ENCODE results near the gene HPGDS.
A peak's percentile ranks its signal among the peaks of the same experiment; 100 is the strongest.

HPGDS gene

GRCh38 chr4:94349193-94349592, 6.6 kb upstream of the HPGDS start:
- TF ChIP-seq USF1 (IDR thresholded peaks at IDR 0.05) (no peak), CEBPB (IDR thresholded peaks at IDR 0.05) (no peak), TAF1 (IDR thresholded peaks at IDR 0.05; ENCODE audit: low read depth) (no peak), NFIC (IDR thresholded peaks at IDR 0.05) (no peak), EGR1 (IDR thresholded peaks at IDR 0.05) (no peak), EP300 (IDR thresholded peaks at IDR 0.05; ENCODE audit: borderline replicate concordance) (no peak), RAD21 (IDR thresholded peaks at IDR 0.05; ENCODE audit: low read depth) (no peak), YY1 (IDR thresholded peaks at IDR 0.05; ENCODE audit: low read depth) (no peak), REST (IDR thresholded peaks at IDR 0.05; ENCODE audit: low read depth) (no peak), TEAD4 (IDR thresholded peaks at IDR 0.05) (no peak), FOXM1 (IDR thresholded peaks at IDR 0.05; ENCODE audit: borderline replicate concordance, low read depth) (no peak), ZBTB7A (IDR thresholded peaks at IDR 0.05; ENCODE audit: low read depth) (no peak)
- TF ChIP-seq, protein P1, sequence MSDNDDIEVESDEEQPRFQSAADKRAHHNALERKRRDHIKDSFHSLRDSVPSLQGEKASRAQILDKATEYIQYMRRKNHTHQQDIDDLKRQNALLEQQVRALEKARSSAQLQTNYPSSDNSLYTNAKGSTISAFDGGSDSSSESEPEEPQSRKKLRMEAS (IDR thresholded peaks at IDR 0.05) = no peak

- TF ChIP-seq EP300 (IDR thresholded peaks at IDR 0.05; ENCODE audit: borderline replicate concordance) = no peak
- TF ChIP-seq, protein P1 (IDR thresholded peaks at IDR 0.05) = no peak
- no peak for TF ChIP-seq NFIC (IDR thresholded peaks at IDR 0.05)
- TF ChIP-seq REST (IDR thresholded peaks at IDR 0.05; ENCODE audit: low read depth) = no peak
- TF ChIP-seq EGR1 (IDR thresholded peaks at IDR 0.05) = no peak
- TF ChIP-seq CREB1 (IDR thresholded peaks at IDR 0.05; ENCODE audit: low read depth) = no peak
- no peak for TF ChIP-seq CEBPB (IDR thresholded peaks at IDR 0.05)
- no peak for TF ChIP-seq FOXM1 (IDR thresholded peaks at IDR 0.05; ENCODE audit: borderline replicate concordance, low read depth)
- no peak for TF ChIP-seq TEAD4 (IDR thresholded peaks at IDR 0.05)
- no peak for TF ChIP-seq ZBTB7A (IDR thresholded peaks at IDR 0.05; ENCODE audit: low read depth)
- no peak for TF ChIP-seq TAF1 (IDR thresholded peaks at IDR 0.05; ENCODE audit: low read depth)
- TF ChIP-seq RAD21 (IDR thresholded peaks at IDR 0.05; ENCODE audit: low read depth) = no peak
Observed at GRCh38 chr4:94348666-94349065, 6.0 kb upstream of the HPGDS start.

GRCh38 chr4:94346541-94346940, 3.9 kb upstream of the HPGDS start:
- TF ChIP-seq TEAD4 (IDR thresholded peaks at IDR 0.05) = no peak
- no peak for TF ChIP-seq EP300 (IDR thresholded peaks at IDR 0.05; ENCODE audit: borderline replicate concordance)
- no peak for TF ChIP-seq ZBTB7A (IDR thresholded peaks at IDR 0.05; ENCODE audit: low read depth)
- no peak for TF ChIP-seq NFIC (IDR thresholded peaks at IDR 0.05)
- no peak for TF ChIP-seq YY1 (IDR thresholded peaks at IDR 0.05; ENCODE audit: low read depth)
- TF ChIP-seq TCF12 (IDR thresholded peaks at IDR 0.05; ENCODE audit: low read depth) = no peak
- no peak for TF ChIP-seq USF1 (IDR thresholded peaks at IDR 0.05)
- TF ChIP-seq CREB1 (IDR thresholded peaks at IDR 0.05; ENCODE audit: low read depth) = no peak
- no peak for TF ChIP-seq CEBPB (IDR thresholded peaks at IDR 0.05)

DNA sequence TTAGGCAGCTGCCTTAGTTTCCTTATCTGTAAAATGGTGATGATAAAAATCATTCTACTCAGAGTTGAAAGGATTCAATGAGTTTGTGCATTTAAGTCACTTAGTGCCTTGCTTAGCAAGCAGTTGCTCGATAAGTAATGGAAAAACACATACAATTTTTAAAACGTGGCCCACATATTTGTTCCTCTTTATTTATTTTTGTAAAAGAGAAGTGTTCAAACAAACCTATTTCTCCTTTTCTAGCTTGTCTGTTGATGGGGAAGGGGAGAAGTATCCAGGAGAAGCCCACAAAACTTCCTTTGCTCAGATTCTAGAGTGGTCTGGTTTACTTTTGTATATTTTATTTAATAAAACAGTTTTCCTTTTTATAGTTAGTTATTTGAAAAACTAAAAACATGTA, 3.3 kb upstream of the HPGDS start:
- TF ChIP-seq TEAD4 (IDR thresholded peaks at IDR 0.05) (no peak), RAD21 (IDR thresholded peaks at IDR 0.05; ENCODE audit: low read depth) (no peak), EP300 (IDR thresholded peaks at IDR 0.05; ENCODE audit: borderline replicate concordance) (no peak), CEBPB (IDR thresholded peaks at IDR 0.05) (no peak), EGR1 (IDR thresholded peaks at IDR 0.05) (no peak), CREB1 (IDR thresholded peaks at IDR 0.05; ENCODE audit: low read depth) (no peak), TCF12 (IDR thresholded peaks at IDR 0.05; ENCODE audit: low read depth) (no peak), YY1 (IDR thresholded peaks at IDR 0.05; ENCODE audit: low read depth) (no peak), FOXM1 (IDR thresholded peaks at IDR 0.05; ENCODE audit: borderline replicate concordance, low read depth) (no peak)

DNA sequence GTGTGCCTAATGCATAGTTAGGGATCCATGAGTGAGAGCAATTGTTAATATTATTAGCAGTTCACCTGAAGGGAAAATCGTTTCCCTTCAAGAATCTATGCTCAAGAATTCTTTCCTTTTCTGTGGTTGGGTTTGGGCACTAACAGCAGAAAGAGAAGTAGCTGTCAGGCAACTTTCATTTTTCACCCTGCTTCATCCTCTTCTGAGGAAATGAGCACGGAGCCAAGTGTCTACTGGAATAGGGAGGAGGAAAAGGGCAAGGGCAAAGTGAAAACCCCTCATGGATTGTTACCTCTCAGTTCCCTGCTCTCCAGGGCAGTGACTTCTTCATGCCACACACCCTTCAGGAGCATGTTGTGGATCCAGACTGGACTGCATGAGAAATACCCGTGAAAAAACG, 2.6 kb upstream of the HPGDS start:
- TF ChIP-seq TAF1 (IDR thresholded peaks at IDR 0.05; ENCODE audit: low read depth) (no peak), CEBPB (IDR thresholded peaks at IDR 0.05) (no peak), TEAD4 (IDR thresholded peaks at IDR 0.05) (no peak)

- TF ChIP-seq EGR1 (IDR thresholded peaks at IDR 0.05) = no peak
- TF ChIP-seq RAD21 (IDR thresholded peaks at IDR 0.05; ENCODE audit: low read depth) = 0 out of 2 replicates have a peak, but pooled peaks have one; percentile 6
Observed at GRCh38 chr4:94344457-94344856, 1.8 kb upstream of the HPGDS start.

Data from Ishikawa (cell line).